Neutrophil (primary cell): ENCODE data around the gene HPCAL1.

Experiments
- H3K27ac ChIP-seq: fragments of 200-600 bp; sonication (generic); 2 replicates; pipeline ENCODE4 v1.5.1; 2016; ENCODE audit warnings: mild to moderate bottlenecking, moderate library complexity
- H3K27me3 ChIP-seq: fragments of 200-600 bp; sonication (generic); 2 replicates; pipeline ENCODE4 v1.6.0; 2016; ENCODE audit warnings: mild to moderate bottlenecking
- H3K36me3 ChIP-seq: fragments of 200-600 bp; sonication (generic); 2 replicates; pipeline ENCODE4 v1.5.1; 2017
- H3K4me1 ChIP-seq, 2 experiments: fragments of 200-600 bp in 1 of 2; sonication (generic) in 1 of 2; 1 replicate in 1 of 2; 2 replicates in 1 of 2; pipeline versions ENCODE4 v1.5.1 to v1.6.1; 2013 to 2016; ENCODE audit warnings: low read depth in 1 of 2, low read length in 1 of 2, mild to moderate bottlenecking in 1 of 2, moderate library complexity in 1 of 2; ENCODE audit not compliant: control insufficient read depth in 1 of 2, insufficient read depth in 1 of 2
- H3K4me3 ChIP-seq, 2 experiments: fragments of 200-600 bp in 1 of 2; sonication (generic) in 1 of 2; 1 replicate in 1 of 2; 2 replicates in 1 of 2; pipeline ENCODE4 v1.5.1; 2013 to 2016; ENCODE audit warnings: low read depth in 1 of 2, low read length in 1 of 2, mild to moderate bottlenecking in 1 of 2, moderate library complexity in 1 of 2
- H3K9me3 ChIP-seq: fragments of 200-600 bp; sonication (generic); 2 replicates; pipeline ENCODE4 v1.5.1; 2016
- CTCF ChIP-seq: fragments of 200-600 bp; sonication (generic); IDR thresholded peaks from 2 replicates; pipeline ENCODE4 v1.5.1; 2016; ENCODE audit warnings: antibody characterized with exemption

Gene HPCAL1

DNA sequence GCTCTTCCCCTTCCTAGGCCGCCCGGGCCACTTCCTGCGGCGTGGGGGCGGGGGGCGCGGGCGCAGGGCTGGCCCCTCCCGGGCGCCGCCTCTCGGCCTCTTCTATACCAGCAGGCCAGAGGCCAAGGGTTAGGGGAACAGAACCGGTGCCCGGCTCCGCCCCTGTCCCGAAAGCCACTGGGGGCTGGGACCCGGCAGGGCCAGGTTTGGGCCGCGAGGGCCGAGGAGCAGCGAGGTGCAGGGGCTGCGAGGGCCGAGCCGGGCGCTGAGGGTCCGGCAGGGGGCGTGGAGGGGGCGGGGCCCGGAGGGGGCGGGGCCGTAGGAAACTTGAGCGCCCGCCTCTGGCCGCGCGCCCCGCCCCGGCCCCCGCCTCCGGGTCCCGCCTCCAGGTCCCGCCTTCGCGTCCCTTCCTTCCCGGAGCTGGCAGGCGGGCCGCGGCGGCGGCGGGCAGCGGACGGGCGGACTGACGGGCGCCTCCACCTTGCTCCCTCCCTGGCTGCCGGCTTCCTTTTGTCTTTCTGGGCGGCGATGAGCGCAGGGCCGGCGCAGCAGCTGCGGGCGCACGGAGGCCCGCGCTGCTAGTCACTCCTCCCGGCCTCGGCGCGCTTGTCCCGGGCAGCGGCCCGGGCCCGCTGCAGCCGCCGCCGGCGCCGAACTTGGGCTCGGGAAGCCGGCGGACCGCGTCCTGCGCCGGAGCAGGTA, at the start of gene HPCAL1:
Gene HPCAL1, plus strand, starts transcription at position 426 of the 702 bp plus-strand sequence. CDS start 116,854 bp downstream, outside the sequence.
- Histone ChIP-seq H3K27me3 (peaks cover 23% of the 10 kb centered on the region), H3K36me3 (no peaks in the 10 kb centered on the region), H3K4me1 (peaks cover 76 to 80% of the 10 kb centered on the region in 2 experiments), H3K4me3 (peak within 1 kb of the TSS; percentile 91 to 100), H3K27ac (peak within 1 kb of the TSS; percentile 96), H3K9me3 (no peaks in the 10 kb centered on the region)
- TF ChIP-seq CTCF, result peak; percentile 95

DNA sequence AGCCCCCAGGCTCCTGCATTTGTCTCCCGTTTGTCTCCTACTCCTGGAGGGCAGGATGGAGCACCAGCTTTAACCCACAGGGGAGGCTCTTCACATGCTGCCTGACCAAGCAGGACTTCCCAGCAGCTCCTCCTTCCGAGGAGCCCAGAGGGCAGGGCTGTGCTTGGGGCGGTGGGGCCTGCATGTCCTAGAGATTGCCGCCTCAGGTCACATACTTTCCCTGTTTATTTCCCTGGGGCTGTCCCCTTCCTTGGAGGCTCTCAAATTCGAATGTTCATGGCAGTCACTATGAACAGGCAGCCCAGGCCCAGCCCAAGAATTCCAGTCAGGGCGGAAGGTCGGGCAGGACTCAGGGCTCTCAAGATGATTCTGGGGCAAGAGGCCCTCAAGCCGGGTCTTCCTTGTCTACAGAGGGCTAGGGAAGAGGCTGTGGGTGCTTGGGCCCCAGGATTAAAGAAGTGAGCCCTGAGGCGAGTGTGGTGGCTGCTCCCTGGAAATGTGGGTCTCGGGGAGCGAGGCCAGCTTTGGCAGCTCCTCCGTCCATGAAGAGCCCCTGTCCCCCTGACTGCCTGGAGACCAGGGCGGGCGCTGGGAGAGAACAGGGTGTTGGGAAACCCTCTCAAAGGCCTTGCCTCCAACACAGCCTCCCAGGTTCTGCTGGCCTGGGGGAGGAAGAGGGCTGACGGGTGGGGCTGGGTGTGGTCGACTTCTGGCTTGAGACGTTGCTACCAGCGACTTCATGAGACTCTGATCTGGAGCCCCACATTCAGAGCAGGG, 48.9 kb upstream of the HPCAL1 start:
- Histone ChIP-seq H3K9me3 (peaks cover 5% of the 10 kb centered on the region), H3K27ac (no peak overlapping the region), H3K4me1 (no peaks in the 10 kb centered on the region), H3K27me3 (peaks cover 6% of the 10 kb centered on the region), H3K4me3 (no peak overlapping the region), H3K36me3 (no peaks in the 10 kb centered on the region)
- no peak for TF ChIP-seq CTCF

- H3K9me3 ChIP-seq, result peaks cover 5% of the 10 kb centered on the region
- no peak overlapping the region for H3K4me3 ChIP-seq
Observed at GRCh38 chr2:10254373-10255188, 48.1 kb upstream of the HPCAL1 start.

DNA sequence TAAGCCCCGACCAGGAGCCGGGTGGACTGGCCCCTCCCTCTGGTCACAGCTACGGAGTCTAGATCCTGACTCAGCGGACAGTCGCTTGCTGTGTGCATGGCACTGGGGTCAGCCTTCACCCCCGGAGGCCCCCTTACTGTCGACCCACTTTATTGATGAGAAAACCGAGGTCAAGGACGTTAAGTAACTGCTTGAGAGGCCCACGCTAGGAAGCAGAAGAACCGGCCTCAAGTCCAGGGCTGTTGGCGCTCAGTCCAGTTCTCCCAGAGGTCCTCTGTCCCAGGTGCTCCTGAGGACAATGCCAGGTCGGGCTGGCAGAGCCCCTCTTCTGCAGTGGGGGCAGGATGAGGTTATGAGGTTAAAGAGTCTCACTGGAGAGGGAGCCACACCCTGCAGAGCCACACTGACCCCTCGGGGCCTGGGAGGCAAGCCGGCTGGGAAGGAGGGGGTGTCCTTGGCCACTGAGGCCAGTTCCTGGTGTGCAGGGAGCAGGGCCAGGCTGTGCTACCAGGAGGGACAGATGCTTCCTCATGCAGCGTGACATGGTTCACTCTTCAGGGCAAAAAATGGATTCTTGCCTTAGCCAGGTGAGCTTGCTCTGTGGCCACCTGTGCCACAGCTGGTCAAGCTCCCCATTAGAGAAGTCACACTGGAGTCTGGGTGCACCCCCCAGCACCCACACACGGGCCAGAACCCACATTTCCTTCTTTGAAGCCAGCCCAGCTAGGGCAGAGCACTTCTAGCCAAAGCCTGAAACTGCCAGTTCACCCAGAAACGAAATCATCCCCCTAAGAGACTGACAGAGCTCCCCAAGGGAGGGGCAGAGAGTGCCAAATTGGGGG, 47.3 kb upstream of the HPCAL1 start:
- Histone ChIP-seq H3K27me3 (peaks cover 3% of the 10 kb centered on the region), H3K9me3 (peaks cover 2% of the 10 kb centered on the region), H3K4me1 (no peaks in the 10 kb centered on the region), H3K36me3 (no peaks in the 10 kb centered on the region), H3K4me3 (no peak overlapping the region), H3K27ac (no peak overlapping the region)
- no peak for TF ChIP-seq CTCF

More at GRCh38 chr2:10254373-10255188, 48.1 kb upstream of the HPCAL1 start:
- H3K4me1 ChIP-seq, result no peaks in the 10 kb centered on the region
- TF ChIP-seq CTCF, result no peak
- peaks cover 3% of the 10 kb centered on the region for H3K27me3 ChIP-seq
- H3K27ac ChIP-seq, result no peak overlapping the region
- H3K36me3 ChIP-seq, result no peaks in the 10 kb centered on the region
